ENCODE data around the gene CELSR2.
A peak's percentile ranks its signal among the peaks of the same experiment; 100 is the strongest.

DNA sequence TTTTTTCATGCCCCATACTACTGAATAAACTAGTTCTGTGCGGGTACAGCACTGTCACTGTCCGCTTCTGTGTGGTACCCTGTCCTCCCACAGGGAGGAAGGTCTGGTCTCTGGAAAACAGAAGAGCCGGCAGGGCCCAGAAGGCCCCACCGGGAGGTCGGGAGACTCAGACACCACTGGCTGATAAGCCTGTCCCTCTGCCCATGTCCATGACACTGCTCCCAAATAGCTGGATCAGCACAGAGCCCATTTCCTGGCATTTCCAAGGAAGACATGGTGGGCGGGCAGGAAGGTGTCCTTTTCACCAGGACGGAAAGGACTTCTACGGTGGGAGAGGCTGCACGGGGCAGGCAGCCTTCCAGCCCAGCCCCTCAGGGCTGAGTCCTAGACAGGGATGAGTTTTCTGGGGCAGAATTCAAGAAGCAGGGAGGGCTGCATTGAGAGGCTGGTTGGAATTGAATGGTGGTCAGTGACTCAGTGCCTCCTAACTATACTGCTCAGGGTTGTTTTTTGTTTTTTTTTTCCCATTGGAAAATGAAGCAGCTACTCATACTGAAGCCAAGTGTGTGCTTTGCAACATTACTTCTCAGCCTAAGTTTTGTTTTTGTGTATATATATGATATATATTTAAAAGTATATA, 26.5 kb downstream of the CELSR2 start:
- peak in 1 of 11 experiments; percentile 8 for TF ChIP-seq CTCF (IDR thresholded peaks at IDR 0.05 in 8 of 11, conservative IDR thresholded peaks at IDR 0.05 in 3 of 11)
- no peak for TF ChIP-seq POLR2A (IDR thresholded peaks at IDR 0.05)
- peak in 2 of 3 donors; percentile 19 to 39 for TF ChIP-seq POLR2AphosphoS5 (IDR thresholded peaks at IDR 0.05)

Measured in spleen (tissue), 7 donors.